Heart left ventricle (tissue), 13 donors: ENCODE measurements around the gene EPHA1.

ENCODE experiments used
- CTCF ChIP-seq, 12 donors: fragments of 200-600 bp; sonication (generic) in 4 of 12; IDR thresholded peaks; one replicate each; pipeline versions ENCODE4 v1.5.0 to v1.8.0; 2018 to 2022; ENCODE audit warnings: antibody characterized with exemption in 12 of 12, mild to moderate bottlenecking in 5 of 12
- POLR2A ChIP-seq, 2 donors: fragments of 450-650 bp; IDR thresholded peaks; one replicate each; pipeline ENCODE4 v1.6.1; 2017; ENCODE audit warnings: antibody characterized with exemption in 2 of 2, mild to moderate bottlenecking in 2 of 2, moderate library complexity in 2 of 2
- donor health status: ischemic (EF 13 %, LVEDD 7.1; RV severe dilation, severe dysfunction).
- donor health status: DM: no; HTN: yes; CAD: no.
- donor health status: DM: no; HTN: no; CAD: no.
- donor health status: ischemic (EF 25% LVEDD 6.9; RV normal size, moderate dysfunction).
- donor health status: ischemic (EF 25% LVEDD 5.7; RV mildly dilated, moderate dysfunction).
- donor health status: ischemic (EF 35%, LVEDD 5.7; RV mildly dilated, moderate dysfunction).
- donor health status: nonischemic (EF 11% LVEDD 7.7; RV severe dilation, severe dysfunction).
- donor health status: DM: yes; HTN: yes; CAD: no.
- donor health status: PGD.
- donor health status: ischemic (EF 29% LVEDD 5.4; RV normal size, mild dysfunction).
- donor health status: nonischemic (EF 23%, LVEDD 6.1; RV moderate dilation, normal function).

- TF ChIP-seq CTCF (IDR thresholded peaks at IDR 0.05), result no peak
- TF ChIP-seq POLR2A (IDR thresholded peaks at IDR 0.05), result no peak
Observed at GRCh38 chr7:143451122-143451521, 42.5 kb upstream of the EPHA1 start.
